Measurements from ENCODE around the gene CPM.

CPM gene

GRCh38 chr12:68956466-68956865, 23.5 kb upstream of the CPM start:
- DNase-seq (ENCODE audit: low read depth): no peak

- no peak for DNase-seq (ENCODE audit: low read depth)
Measured at GRCh38 chr12:68954811-68955210, 21.8 kb upstream of the CPM start.

GRCh38 chr12:68953536-68953935, 20.6 kb upstream of the CPM start:
- DNase-seq (ENCODE audit: low read depth): no peak

GRCh38 chr12:68951652-68952051, 18.7 kb upstream of the CPM start:
- DNase-seq (ENCODE audit: low read depth): no peak

GRCh38 chr12:68950511-68950910, 17.5 kb upstream of the CPM start:
- no peak for DNase-seq (ENCODE audit: low read depth)

GRCh38 chr12:68945255-68945654, 12.3 kb upstream of the CPM start:
- DNase-seq (ENCODE audit: low read depth): no peak

GRCh38 chr12:68944296-68945076, 11.5 kb upstream of the CPM start:
- no peak for DNase-seq (ENCODE audit: low read depth)

GRCh38 chr12:68943848-68944247, 10.9 kb upstream of the CPM start:
- no peak for DNase-seq (ENCODE audit: low read depth)

- DNase-seq (ENCODE audit: low read depth): no peak
Measured at GRCh38 chr12:68940731-68941130, 7.8 kb upstream of the CPM start.

GRCh38 chr12:68939505-68939904, 6.5 kb upstream of the CPM start:
- no peak for DNase-seq (ENCODE audit: low read depth)

- DNase-seq (ENCODE audit: low read depth): no peak
Measured at GRCh38 chr12:68934392-68934791, 1.4 kb upstream of the CPM start.

- DNase-seq (ENCODE audit: low read depth): no peak
Measured at GRCh38 chr12:68932128-68932960, 627 bp downstream of the CPM start.

- no peak for DNase-seq (ENCODE audit: low read depth)
Measured at GRCh38 chr12:68930178-68930577, 2.8 kb downstream of the CPM start.

GRCh38 chr12:68924546-68924945, 8.4 kb downstream of the CPM start:
- no peak for DNase-seq (ENCODE audit: low read depth)

GRCh38 chr12:68919581-68920239, 13.3 kb downstream of the CPM start:
- DNase-seq (ENCODE audit: low read depth): no peak

GRCh38 chr12:68918960-68919359, 14.0 kb downstream of the CPM start:
- DNase-seq (ENCODE audit: low read depth): no peak

GRCh38 chr12:68915055-68915454, 17.9 kb downstream of the CPM start:
- no peak for DNase-seq (ENCODE audit: low read depth)

GRCh38 chr12:68913682-68914081, 19.3 kb downstream of the CPM start:
- DNase-seq (ENCODE audit: low read depth): no peak

- no peak for DNase-seq (ENCODE audit: low read depth)
Measured at GRCh38 chr12:68912916-68913315, 20.1 kb downstream of the CPM start.

GRCh38 chr12:68911197-68911718, 21.7 kb downstream of the CPM start:
- DNase-seq (ENCODE audit: low read depth): no peak

GRCh38 chr12:68910128-68910527, 22.8 kb downstream of the CPM start:
- no peak for DNase-seq (ENCODE audit: low read depth)

GRCh38 chr12:68908076-68908475, 24.9 kb downstream of the CPM start:
- DNase-seq (ENCODE audit: low read depth): no peak

GRCh38 chr12:68905733-68906132, 27.2 kb downstream of the CPM start:
- DNase-seq (ENCODE audit: low read depth): no peak
